ENCODE measurements around the gene CLIC3.
A peak's percentile ranks its signal among the peaks of the same experiment; 100 is the strongest.
"Not testable (repeated sequence)": the region's sequence is repeated elsewhere in the genome, so short reads cannot be mapped to it uniquely, and the experiment has no call there.

CLIC3 gene

DNA sequence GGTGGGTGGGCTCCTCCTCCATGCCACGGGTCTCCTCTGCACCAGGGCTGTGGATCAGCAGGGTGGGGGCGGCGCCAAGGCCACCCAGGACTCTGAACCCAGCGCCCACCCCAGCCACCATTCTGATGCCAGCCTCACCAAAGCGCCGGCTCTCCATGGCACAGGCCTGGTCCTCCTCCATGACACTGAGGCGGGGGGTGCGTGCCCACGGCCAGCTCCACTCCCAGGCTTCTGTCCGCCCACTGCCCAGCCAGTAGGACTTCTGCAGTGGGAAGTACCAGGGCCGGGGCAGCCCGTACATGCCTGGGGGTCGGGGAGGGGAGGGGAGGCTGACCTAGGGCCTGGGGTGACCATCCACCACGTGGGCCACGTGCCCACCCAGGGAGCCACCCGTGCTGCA is 20.1 kb upstream of the CLIC3 start:
- no peak for DNase-seq

DNA sequence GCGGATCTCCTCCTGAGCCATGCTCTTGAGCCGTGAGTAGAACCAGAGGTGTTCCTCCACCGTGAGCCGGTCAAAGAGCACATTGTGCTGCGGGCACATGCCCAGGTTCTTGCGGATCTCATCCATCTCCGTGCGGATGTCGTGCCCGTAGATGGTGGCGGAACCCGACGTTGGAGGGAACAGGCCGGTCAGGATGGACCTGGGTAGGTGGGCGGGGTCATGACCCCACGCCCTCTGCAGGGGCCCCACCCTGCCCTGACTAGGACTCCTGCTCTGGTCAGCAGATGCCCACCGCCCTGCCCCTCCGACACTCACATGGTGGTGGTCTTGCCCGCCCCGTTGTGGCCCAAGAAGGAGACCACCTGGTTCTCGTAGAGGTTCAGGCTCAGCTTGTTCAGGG is 19.6 kb upstream of the CLIC3 start:
- DNase-seq, result no peak

DNA sequence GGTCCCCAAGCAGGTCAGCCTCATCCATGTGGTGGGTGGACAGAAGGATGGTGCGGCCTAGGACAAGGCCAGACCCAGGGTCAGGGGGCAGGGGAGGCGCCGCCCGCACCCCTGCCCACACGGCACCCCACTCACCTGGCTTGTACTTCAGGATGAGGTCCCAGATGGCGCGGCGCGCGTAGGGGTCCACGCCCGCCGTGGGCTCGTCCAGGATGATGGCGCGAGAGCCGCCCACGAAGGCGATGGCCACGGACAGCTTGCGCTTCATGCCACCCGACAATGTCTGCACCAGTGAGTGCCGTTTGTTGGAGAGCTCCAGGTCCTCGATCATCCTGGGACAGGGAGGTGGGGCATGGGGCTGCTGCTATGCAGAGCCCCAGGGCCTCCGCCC is 19.2 kb upstream of the CLIC3 start:
- DNase-seq, result no peak

DNA sequence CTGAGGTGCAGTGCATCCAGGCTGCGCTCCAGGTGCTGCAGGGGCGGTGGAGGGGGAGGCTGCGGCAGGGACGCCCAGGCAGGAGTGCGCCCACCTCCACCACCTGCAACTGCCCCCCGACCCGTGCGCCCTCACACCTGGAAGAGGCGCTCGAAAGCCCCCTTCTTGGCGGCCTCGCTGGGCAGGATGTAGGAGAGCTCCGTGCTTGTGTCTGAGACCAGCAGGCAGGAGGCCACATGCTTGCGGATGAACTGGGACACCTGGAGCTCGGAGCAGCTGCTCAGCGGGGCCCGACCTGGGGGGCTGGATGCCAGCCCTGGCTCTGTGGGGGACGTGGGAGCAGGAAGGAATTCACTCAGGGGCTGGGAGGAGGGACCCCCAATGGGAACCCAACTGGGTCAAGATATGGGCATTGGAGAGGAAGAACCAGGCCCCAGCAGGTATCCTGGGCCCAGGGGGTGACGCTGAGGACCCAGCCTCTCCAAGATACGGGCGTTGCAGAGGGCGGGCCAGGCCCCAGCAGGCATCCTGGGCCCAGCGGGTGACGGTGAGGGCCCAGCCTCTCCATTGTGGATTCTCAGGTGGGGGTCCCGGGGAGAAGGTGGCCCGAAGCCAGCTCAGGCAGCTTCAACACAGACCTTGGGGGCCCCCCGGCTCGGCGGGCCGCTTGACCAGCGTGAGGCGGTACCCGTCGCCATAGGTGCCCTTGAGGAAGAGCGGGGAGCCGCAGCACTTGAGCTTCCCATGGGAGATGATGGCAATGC is 18.6 kb upstream of the CLIC3 start:
- DNase-seq, result no peak

DNA sequence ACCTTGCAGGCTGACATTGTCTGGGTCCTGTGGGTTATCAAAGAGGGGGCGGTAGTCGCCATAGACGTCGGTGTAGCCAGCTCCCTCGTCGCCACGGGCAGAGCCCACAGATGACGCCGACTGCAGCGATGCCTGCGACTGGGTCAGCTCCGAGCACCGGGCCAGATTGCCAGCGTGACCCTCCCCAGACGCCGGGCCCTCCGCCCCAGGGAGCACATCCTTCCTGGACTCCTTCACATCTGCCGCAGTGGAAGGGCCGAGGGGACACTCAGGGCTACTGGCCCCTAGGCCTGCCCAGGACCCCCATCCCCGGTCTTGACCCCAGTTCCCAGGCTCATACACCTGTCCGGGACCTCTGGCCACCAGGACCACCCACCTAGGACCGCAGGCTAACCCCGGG is 17.8 kb upstream of the CLIC3 start:
- DNase-seq, result no peak

DNA sequence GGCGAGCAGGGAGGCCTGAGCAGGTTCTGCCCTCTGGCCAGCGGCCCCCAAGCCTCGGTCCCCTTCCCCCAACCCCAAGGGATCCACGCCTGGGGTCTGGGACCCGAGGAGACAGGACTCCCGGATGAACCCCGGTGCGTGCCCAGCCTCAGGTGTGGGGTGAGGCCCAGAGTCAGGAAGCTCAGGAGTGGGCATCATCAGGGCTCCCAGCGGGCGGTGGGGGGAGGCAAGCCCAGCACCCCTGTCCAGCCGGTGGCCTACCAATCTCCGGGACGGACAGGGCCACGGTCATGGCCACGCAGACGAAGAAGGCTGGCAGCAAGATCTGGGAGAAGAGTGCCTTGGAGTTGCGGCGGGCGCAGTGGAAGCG is 17.2 kb upstream of the CLIC3 start:
- no peak for DNase-seq

DNA sequence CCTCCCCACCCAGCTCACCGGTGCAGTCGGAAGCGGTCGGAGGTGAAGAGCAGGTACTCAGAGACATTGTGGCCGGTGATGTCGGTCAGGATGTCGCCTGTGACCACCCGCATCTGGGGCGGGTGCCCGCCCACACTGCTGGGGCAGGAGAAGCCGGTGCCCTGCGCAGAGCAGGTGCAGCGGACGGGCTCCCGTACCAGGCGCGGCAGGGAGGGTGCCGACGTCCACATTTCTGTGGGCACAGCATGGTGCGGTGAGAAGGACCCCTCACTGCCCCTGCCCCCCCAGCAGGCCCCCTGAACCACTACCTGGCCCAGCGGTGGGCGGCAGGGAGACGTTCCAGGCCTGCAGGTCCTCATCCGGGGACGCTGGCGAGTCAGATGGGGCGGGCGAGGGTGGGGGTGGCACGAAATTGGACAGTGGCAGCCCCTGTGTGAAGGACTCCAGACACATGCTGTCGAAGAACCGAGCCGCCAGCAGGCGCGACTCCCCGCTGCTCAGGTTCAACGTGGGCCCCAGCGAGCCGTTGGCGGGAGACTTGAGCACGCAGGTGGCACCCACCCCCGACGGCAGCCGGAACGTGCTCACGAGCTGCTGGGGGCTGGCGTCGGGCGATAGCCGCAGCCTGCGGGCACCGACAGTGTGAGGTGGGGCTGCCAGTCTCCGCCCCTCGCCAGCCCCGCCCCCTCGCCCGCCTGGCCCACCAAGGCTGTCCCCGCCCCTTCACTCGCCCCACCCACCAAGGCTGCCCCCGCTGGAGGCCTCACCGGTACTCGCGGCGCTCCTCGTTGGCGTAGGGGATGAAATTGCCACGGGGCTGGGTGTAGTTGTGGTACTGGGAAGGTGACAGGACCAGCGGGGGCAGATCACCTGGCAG is 16.6 kb upstream of the CLIC3 start:
- no peak for DNase-seq

DNA sequence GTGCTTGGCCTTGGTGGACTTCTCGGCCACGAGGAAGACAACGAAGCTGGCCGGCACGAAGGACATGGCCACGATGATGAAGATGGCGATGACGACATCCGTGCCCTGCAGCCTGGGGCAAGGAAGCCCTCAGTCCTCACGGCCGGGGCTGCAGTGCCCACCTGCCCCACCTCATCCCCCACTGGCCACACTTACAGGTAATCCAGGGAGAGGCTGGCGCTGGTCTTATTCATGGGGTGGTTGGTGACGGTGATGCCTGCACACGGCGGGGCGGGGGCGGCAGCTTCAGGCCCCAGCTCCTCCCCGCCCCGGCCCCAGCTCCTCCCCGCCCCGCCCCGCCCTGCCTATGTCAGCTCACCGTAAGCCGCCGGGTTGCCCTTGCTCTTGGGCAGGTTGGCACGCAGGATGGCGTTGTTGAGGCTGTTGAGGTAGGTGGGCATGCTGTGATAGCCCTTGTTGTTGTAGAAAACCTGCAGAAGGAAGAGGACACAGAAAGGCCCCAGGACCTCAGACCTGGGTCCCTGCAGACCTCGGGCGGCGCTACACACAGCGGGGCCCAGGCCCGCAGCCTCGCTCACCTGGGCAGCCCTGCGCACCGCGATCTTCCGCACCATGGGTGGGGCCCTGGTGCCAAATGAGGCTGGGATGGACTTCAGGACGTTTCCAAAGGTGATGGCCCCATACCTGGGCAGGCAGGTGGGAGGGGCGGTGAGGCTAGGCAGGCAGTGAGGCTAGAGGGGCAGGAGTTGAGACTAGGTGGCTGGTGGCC is 15.7 kb upstream of the CLIC3 start:
- DNase-seq, result no peak

DNA sequence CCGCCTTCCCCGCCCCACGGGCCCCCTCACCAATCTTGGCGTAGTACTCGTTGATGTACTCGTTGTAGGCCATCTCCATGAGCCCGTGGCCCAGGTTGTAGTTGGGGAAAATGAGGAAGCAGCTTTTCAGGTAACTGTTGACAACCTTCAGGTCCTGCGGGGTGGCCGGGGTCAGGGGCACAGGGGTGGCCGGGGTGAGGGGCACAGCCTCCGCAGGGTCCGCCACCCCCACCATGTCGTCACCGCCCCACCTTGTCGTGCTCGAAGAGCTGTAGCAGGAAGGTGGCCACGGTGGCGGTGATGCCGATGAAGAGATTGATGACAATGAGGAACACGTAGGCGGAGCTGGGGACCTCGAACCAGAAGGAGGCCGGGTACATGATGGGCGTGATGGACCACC is 14.8 kb upstream of the CLIC3 start:
- DNase-seq, result no peak

DNA sequence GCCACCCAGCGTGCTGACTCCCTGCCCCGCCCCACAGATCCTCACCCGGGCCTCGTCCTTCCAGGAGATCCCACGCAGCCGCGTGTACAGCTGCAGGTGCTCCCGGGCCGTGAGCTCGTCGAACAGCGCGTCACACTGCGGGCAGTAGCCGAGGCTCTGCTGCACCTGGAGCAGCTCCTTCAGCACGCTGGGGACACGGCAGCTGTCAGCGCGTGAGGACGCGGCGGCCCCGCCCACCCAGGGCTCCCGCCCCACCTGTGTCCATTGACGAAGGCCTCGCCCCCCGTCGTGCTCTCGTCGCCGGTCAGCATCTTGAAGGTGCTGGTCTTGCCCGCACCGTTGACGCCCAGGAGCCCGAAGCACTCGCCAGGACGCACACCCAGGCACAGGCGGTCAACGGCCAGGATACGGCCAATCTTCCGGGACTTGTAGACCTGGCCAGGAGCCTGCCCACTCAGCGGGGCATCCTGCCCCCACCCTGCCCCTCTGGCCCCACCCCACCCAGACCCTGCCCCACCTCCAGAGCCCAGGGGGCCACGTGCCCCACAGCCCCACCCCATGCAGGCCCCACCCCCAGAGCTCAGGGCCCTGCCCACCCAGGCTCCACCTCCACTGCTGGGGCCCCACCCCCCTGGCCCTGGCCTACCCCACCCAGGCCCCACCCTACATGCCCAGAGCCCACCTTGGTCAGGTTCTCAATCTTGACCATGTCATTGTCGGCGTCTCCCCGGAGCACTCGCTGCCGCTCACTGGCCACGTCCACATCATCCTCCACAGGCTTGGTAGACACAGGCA is 13.8 kb upstream of the CLIC3 start:
- DNase-seq, result no peak

DNA sequence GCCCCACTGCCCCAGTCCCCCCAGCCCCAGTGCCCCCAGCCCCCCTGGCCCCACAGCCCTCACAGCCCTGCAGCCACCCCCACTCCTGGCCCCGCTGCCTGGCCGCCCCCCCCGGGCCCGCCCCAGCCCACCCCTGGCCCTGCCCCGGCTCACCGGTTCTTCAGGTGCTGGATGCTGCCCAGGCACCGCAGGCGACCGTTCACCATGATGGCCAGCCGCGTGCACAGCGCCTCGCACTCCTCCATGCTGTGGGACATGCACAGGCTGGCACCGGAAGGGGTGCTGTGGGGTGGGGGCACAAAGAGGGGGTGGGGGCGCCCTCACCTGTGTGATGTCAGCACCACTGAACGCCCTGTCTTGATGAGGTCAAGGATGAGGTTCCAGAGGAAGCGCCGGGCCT is 12.8 kb upstream of the CLIC3 start:
- DNase-seq, result no peak

DNA sequence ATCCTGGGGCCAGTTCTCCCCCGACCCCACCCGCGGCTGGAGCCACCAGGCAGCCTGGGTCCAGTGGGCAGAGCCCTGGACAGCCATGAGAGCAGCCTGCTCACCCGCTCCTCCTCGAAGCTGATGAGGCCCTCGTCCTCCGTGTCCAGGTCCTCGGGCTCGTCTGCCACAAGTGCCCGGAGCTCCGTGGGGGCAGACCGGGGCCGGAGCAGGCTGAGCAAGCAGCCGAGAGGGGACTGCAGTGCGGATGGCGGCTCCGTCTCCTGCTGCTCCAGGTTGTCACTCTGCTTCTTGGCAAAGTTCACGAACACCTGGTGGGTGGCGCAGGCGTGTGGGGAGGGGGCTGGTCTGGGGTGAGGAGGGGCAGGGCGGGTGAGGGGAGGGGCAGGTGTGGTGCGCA is 11.9 kb upstream of the CLIC3 start:
- DNase-seq, result no peak

DNA sequence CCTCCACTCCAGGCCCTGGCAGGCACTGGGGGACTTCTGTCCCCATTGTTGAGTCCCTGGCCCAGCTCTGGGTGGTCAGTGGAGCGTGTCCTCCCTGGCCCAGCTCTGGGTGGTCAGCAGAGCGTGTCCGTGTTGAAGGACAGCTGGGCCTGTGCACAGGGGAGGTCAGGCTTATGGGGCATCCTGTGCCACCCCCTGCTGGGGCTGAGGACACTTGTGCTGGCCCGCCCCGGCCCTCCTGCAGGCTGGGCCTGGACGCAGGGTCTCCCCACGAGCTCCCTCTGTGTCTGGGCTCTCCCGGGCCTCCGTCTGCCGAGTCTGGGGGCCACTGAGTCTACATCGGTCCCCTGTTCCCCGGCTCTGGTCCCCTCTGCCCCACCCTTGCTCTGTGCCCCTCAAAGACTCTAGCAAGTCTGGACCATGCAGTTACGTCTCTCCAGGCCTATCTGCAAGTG is 11.5 kb upstream of the CLIC3 start:
- DNase-seq, result no peak

DNA sequence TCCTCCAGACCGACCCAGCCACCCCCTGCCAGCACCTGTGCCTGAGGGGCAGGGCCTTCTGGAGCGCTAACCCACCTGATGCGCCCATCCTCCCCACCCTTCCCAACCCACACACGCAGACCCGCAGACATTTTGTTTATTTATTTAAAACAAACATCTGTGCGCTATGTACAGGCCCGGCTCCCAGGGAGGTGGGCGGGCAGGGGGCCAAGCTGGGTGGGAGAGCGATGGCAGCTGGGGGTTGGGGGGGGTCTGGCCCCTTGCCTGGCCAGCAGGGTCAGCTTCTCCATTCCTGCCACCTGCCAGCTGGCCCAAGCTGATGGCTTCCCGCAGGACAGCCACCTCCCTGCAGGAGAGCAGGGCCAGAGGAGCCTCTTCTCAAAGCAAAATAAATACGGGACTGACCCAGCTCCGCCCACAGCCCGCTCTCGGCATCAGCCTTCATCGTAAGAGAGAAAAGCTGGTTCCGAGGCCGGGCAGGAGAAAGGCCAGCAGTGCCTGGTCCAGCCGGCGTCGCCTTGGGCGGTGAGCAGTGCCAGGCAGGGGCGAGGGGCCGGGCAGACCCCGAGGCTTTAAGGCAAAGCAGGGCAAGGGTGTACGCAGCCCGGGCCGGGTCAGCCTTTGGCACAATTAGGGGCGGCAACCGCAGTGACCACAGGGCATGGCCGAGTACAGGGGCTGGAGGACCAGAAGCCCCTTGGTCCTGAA is 10.9 kb upstream of the CLIC3 start:
- DNase-seq, result no peak

DNA sequence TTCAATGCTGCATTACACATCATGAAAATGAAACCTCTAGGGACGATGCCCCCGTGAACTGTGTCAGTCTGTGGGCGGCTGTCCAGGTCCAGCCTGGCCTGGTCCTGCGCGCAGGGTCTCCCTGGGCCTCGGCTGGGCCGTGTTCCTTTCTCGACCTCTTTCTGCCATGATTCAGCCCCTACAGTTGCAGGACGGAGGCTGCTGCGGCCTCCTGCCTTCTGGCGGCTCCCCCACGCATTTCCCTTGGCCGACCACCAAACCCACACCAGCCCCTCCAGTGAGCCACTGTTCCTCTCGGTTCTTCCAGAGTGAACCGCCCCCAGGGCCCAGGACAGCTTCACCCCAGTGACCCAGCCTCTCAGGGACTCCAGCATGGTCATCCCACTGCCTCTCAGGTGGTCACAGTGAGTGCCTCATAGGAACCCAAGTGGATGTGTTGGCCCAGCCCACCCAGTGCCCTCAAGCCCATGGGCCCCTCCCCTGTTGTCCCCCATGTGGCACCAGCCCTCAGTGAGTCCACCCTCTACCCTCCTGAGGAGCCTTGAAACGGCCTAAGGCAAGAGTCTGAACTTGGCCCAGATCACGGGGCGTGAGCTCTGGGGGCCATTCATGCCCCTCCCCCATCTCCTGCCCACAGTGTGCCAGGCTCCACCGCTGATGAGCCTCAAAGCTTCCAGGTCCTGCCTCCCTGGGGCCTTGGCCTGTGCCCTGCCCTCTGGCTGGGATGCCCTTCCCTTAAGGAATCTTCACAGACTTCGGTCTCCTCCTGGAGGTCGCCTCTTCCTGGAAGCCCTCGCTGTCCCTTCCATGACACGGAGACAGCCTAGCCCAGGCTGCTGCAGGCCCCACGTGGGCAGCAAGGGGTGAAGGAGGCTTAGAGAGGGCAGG is 10.0 kb upstream of the CLIC3 start:
- DNase-seq, result no peak

DNA sequence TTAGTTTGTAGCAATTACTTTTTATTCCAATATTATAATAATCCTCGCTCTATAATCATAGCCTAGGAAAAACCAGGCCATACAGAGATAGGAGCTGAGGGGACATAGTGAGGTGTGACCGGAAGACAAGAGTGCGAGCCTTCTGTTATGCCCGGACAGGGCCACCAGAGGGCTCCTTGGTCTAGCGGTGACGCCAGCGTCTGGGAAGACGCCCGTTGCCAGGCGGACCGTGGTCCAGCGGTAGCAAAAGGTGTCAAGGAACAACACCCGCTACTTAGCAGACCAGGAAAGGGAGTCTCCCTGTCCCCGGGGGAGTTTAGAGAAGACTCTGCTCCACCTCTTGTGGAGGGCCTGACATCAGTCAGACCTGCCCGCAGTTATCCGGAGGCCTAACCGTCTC is 7.9 kb upstream of the CLIC3 start:
- not testable (repeated sequence) for DNase-seq

DNA sequence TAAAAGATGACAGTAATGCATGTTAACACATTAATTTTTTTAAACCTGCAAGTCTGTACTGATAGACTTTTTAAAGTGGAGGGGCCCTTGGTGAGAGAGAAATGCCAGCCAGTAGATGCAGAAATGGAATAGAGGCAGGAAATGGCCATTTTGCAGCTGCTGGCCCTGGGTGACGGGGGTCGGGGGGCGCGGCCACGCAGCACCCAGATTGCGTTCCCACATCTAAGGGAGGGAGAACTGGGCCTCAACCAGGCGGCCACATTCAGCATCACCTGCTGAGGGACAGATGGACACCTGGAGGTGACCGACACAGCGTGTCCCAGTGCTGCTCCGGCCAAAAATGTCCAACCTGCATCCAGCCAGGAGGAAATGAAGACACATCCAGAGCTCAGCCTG is 6.3 kb upstream of the CLIC3 start:
- no peak for DNase-seq

DNA sequence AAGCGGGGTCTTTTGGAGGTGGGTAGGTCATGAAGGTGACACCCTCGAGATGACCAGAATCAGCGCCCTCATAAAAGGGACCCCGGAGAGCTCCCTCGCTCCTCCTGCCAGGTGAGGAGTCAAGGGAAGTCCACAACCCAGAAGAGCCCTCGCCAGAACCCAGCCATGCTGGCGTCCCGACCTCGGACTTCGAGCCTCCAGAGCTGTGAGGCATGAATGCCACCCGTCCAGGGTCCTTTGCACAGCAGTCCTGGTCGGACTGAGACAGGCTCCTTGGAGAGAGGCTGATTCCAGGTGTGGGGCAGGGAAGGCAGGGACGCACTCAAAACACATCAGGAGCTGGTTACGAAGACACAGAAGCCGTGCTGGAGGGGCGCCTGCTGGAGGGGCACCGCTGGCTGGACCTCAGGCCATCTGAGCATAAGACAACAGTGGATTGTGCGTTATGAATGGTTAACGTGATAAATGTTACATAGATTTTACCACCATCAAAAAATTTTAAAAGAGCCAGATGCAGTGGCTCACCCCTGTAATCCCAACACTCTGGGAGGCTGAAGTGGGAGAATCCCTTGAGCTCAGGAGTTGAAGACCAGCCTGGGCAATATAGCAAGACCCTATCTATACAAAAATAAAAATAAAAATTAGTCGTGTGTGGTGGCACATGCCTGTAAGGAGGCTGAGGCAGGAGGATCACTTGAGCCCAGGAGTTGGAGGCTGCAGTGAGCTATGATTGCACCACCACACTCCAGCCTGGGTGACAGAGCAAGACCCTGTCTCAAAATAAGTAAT is 5.7 kb upstream of the CLIC3 start:
- no peak for DNase-seq

DNA sequence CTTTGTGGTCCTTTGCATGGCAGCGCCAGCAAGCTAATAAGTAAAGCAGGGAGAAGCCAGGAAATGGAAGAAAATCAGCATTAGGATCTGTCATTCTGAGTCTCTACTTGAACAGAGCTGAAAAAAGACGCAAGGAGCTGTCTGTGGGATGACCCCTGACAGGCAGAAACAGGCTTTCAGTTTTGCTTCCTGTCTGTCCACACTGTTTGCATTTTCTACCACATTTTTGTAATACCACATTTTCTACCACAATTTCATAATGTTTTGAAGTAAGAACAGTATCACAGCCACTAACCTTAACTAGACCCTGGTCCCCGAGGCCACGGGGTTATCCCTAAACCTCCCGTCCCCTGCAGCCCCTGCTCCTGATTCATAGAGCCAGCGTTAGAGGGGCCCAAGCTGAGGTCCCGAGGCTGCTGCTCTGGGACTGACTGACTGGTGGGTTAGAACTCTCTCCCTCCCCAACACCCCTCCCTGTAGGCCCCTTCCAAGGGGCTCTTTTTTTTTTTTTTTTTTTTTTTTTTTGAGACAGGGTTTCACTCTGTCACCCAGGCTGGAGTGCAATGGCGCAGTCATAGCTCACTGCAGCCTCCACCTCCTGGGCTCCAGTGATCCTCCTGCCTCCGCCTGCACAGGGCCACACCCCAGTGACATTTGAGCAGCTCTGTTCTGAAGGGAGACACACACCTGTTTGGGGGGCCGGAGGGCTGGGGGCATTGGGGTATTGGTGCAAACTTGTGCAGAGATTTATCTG is 4.0 kb upstream of the CLIC3 start:
- DNase-seq, result peak; percentile 56
